Measurements from ENCODE around the gene PKMYT1. TPM values are rescaled to one million over a fixed set of nuclear protein-coding genes. Genes with fewer than 3 reads are reported as not detected.
"Not testable (repeated sequence)": the region's sequence is repeated elsewhere in the genome, so short reads cannot be mapped to it uniquely, and the experiment has no call there.

Gene PKMYT1
- total RNA-seq, 2 experiments from 2014 or later, result 104 to 195 TPM

GRCh38 chr16:2946649-2947048 lies 33.6 kb downstream of the PKMYT1 start:
- no peak overlapping the region for H3K4me2 ChIP-seq (ENCODE audit: low read length)
- H2AFZ ChIP-seq (ENCODE audit: low read length), result no peak overlapping the region
- no peak overlapping the region for H3K4me3 ChIP-seq (ENCODE audit: low read depth, low read length, poor library complexity, severe bottlenecking)
- CTCF ChIA-PET (ENCODE audit: unreplicated experiment), result no interaction called here
- no peaks in the 10 kb centered on the region for H3K9me2 ChIP-seq (ENCODE audit: insufficient read depth, low read length)
- POLR2A ChIA-PET, result interaction anchor here (0.6 kb wide), 1 partner anchor 15 kb away, joined by 5 read pairs; no protein-coding TSS in a partner anchor
- no peaks in the 10 kb centered on the region for H3K79me2 ChIP-seq (ENCODE audit: insufficient read depth, low read depth, low read length)
- DNase-seq (ENCODE audit: low spot score), result no peak
- H3K36me3 ChIP-seq (ENCODE audit: insufficient read depth, low read length), result no peaks in the 10 kb centered on the region
- H4K20me1 ChIP-seq (ENCODE audit: insufficient read depth, low read length), result no peaks in the 10 kb centered on the region
- no peaks in the 10 kb centered on the region for H3K9me3 ChIP-seq (ENCODE audit: low read length)
- intact Hi-C loops (cut with micrococcal nuclease; ENCODE audit: unreplicated experiment), result no loop called here
- no TSS peak for BruUV-seq (replicated peaks)
- H3K4me1 ChIP-seq (ENCODE audit: insufficient read depth, low read length, poor library complexity, severe bottlenecking), result no peaks in the 10 kb centered on the region
- no peak overlapping the region for H3K27ac ChIP-seq (ENCODE audit: low read depth, low read length, poor library complexity, severe bottlenecking)
- TF ChIP-seq EZH2phosphoT487 (IDR thresholded peaks at IDR 0.05; ENCODE audit: borderline replicate concordance, low read depth, low read length), result no peak
- no peak for TF ChIP-seq CTCF (conservative IDR thresholded peaks at IDR 0.05; ENCODE audit: low read length)

GRCh38 chr16:2943716-2944115 lies 36.5 kb downstream of the PKMYT1 start:
- H4K20me1 ChIP-seq (ENCODE audit: insufficient read depth, low read length); H3K9me3 ChIP-seq (ENCODE audit: low read length); POLR2A ChIA-PET; H3K4me1 ChIP-seq (ENCODE audit: insufficient read depth, low read length, poor library complexity, severe bottlenecking); CTCF ChIA-PET (ENCODE audit: unreplicated experiment); H3K79me2 ChIP-seq (ENCODE audit: insufficient read depth, low read depth, low read length); intact Hi-C loops (cut with micrococcal nuclease; ENCODE audit: unreplicated experiment); DNase-seq (ENCODE audit: low spot score); H3K4me3 ChIP-seq (ENCODE audit: low read depth, low read length, poor library complexity, severe bottlenecking); BruUV-seq (replicated peaks); H3K27ac ChIP-seq (ENCODE audit: low read depth, low read length, poor library complexity, severe bottlenecking); H3K4me2 ChIP-seq (ENCODE audit: low read length); H3K9me2 ChIP-seq (ENCODE audit: insufficient read depth, low read length); H2AFZ ChIP-seq (ENCODE audit: low read length): not testable (repeated sequence)
- H3K36me3 ChIP-seq (ENCODE audit: insufficient read depth, low read length), result peaks cover 25% of the 10 kb centered on the region

GRCh38 chr16:2942045-2942444 lies 38.2 kb downstream of the PKMYT1 start:
- TF ChIP-seq EZH2phosphoT487 (IDR thresholded peaks at IDR 0.05; ENCODE audit: borderline replicate concordance, low read depth, low read length), result no peak
- TF ChIP-seq CTCF (conservative IDR thresholded peaks at IDR 0.05; ENCODE audit: low read length), result no peak
- H4K20me1 ChIP-seq (ENCODE audit: insufficient read depth, low read length), result no peaks in the 10 kb centered on the region

More at GRCh38 chr16:2942045-2942444, 38.2 kb downstream of the PKMYT1 start:
- Histone ChIP-seq H3K4me3 (ENCODE audit: low read depth, low read length, poor library complexity, severe bottlenecking) (no peak overlapping the region), H3K4me1 (ENCODE audit: insufficient read depth, low read length, poor library complexity, severe bottlenecking) (no peaks in the 10 kb centered on the region), H2AFZ (ENCODE audit: low read length) (no peak overlapping the region), H3K4me2 (ENCODE audit: low read length) (no peak overlapping the region), H3K9me3 (ENCODE audit: low read length) (no peaks in the 10 kb centered on the region), H3K79me2 (ENCODE audit: insufficient read depth, low read depth, low read length) (no peaks in the 10 kb centered on the region), H3K9me2 (ENCODE audit: insufficient read depth, low read length) (no peaks in the 10 kb centered on the region), H3K36me3 (ENCODE audit: insufficient read depth, low read length) (peaks cover 31% of the 10 kb centered on the region), H3K27ac (ENCODE audit: low read depth, low read length, poor library complexity, severe bottlenecking) (no peak overlapping the region)
- DNase-seq (ENCODE audit: low spot score), result no peak
- ChIA-PET POLR2A (no interaction called here), CTCF (ENCODE audit: unreplicated experiment) (no interaction called here)
- BruUV-seq (replicated peaks), result no TSS peak
- intact Hi-C loops (cut with micrococcal nuclease; ENCODE audit: unreplicated experiment), result no loop called here
